HG03095 (cell line): ENCODE results near the gene NOTUM.

Experiments
- ATAC-seq: cut with Tn5 transposase; IDR thresholded peaks from one replicate; pipeline ENCODE4 v1.9.1; 2021; ENCODE audit warnings: moderate library complexity; ENCODE audit not compliant: unreplicated experiment

Gene NOTUM

GRCh38 chr17:81912441-81913309, 48.3 kb downstream of the NOTUM start:
- no peak for ATAC-seq

GRCh38 chr17:81911969-81912368, 49.0 kb downstream of the NOTUM start:
- no peak for ATAC-seq

DNA sequence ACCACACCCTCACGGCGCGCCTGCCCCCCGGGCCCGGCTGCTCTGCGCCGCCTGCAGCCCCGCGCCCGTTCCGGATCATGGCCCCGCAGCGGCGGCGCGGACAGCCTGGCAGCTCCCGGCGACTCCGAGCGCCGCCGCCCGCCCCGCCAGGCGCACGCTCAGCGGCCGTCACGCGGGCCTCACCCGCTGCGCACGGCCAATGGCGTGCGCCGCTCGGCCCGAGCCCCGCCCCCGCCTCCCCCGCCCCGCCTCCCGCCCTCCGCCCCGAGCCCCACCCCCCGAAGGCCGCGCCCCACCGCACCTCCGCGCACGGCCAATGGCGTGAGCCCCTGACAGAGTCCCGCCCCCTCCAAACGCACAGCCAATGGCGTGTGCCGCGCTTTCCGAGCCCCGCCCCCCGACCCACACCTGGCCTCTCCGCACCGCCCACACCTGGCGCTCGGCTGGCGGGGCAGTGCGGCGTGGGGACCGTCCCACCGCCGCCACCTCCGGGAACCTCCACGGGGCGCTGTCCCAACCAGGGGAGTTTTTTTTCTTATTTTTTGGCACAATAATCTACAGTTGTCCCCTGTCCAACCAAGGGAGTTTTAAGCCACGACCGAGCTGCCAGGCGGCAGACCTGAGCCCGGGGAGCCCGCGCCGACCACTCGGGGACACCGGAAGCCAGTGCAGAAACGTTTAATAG, 49.6 kb downstream of the NOTUM start, which contains the start of gene PCYT2:
Gene PCYT2, minus strand, starts transcription at position 123 of the 685 bp plus-strand sequence. Its CDS starts 44 bp downstream, at position 79.
- peak; percentile 43 for ATAC-seq

GRCh38 chr17:81910840-81911276, 50.1 kb downstream of the NOTUM start:
- ATAC-seq = peak; percentile 14

GRCh38 chr17:81909966-81910839, 50.8 kb downstream of the NOTUM start:
- no peak for ATAC-seq

GRCh38 chr17:81909231-81909630, 51.8 kb downstream of the NOTUM start:
- no peak for ATAC-seq

GRCh38 chr17:81908793-81909192, 52.2 kb downstream of the NOTUM start:
- no peak for ATAC-seq

DNA sequence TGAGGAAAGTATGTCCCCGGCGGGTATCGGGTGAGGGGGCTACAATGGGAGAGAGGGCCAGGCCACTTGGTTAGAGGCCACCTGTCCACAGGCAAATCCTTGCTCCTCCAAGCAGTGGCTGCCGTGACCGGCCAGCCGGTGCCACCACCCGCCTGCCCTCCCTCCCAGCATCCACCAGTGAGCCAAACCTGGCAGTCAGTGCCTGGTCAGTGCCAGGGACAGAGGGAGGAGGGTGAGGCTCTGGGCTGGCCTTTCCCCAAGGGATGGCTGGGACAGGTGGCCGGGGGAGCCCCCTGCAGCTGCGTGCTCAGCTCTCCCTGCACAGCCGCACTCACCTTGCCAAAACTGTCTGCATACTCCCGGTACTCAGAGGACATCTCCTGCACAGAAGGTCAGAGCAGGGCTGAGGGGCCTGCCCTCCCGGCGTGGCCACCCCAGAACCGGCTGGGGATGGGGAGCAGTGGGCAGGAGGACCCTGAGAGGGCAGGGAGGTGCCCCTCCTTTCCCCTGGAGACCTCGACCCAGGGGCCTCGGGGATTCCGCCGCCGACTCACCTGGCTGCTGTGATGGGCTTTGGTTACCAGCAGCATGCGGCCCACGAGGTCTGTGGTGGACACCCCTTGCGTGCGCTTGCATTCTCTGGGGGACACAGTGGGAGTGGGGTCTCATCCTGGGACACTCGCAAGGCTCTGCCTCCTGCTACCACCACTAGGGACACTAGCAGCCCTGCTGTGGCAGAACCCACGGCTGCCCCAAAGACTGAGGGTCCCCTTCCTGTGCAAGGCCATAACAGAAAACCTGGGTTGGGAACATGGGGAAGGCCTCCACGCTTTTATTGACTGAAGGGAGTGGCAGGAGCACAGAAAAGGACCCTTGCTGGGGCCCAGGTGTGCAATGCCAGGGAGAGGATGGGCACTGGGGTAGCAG, 53.5 kb downstream of the NOTUM start:
- ATAC-seq = no peak

- no peak for ATAC-seq
Observed at GRCh38 chr17:81906476-81907218, 54.3 kb downstream of the NOTUM start.

DNA sequence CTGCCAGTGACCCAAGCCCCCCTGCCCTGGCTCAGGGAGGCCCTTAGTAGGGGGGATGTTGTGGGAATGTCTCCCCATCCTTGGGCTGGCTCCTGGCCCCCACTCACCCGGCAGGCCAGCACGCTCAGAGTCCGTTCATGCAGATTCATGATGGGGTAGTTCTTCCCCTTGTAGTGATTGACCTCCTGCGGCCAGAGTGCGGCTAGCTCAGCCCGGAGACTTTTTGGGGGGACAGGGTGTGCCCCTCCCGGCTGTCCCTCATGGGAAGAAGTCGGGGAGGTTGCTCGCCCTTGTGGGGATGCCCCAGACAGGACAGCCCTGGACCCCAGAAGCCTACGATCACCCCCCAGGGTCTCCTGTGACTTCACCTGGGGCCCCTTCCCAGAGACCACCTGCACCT, 55.0 kb downstream of the NOTUM start:
- no peak for ATAC-seq

- no peak for ATAC-seq
Observed at GRCh38 chr17:81905424-81905875, 55.5 kb downstream of the NOTUM start.

DNA sequence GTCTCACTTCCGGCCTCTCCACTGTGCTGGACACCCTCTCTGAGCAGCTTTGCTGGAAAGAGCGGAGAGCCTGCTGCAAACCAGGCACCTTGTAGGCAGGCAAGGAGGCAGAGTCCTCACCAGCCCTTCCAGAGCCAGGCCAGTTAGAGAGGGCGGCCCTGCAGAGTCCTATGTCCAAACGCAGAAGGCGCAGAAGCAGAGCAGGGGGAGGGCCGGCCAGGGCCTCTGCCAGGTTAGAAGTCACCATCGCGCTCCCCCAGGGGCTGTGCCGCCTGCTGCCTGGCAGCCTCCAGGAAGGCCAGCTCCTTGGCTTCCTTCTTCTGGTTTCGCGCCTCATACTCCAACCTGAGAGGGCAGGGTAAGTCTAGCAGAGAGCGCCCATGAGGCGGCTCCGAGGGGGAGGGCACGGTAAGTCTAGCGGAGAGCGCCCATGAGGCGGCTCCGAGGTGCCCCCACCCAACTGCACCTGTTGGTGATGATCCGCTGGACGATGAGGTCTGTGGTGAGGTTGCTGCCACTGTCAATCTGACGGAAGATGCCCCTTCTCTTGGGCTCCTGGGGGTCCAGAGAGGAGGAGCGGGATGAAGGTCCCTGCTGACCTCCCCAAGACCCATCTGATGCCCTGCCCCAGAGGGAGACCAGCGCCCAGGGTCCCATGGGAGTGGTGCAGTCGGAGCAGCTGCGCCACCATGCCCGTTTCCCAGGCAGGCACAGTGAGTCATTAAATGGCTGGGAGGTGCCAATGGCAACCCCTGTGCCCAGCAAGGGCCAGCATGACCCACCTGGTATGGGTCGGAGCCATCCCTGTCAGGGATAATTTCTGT, 56.2 kb downstream of the NOTUM start:
- no peak for ATAC-seq

GRCh38 chr17:81903896-81904599, 56.9 kb downstream of the NOTUM start:
- ATAC-seq = no peak

DNA sequence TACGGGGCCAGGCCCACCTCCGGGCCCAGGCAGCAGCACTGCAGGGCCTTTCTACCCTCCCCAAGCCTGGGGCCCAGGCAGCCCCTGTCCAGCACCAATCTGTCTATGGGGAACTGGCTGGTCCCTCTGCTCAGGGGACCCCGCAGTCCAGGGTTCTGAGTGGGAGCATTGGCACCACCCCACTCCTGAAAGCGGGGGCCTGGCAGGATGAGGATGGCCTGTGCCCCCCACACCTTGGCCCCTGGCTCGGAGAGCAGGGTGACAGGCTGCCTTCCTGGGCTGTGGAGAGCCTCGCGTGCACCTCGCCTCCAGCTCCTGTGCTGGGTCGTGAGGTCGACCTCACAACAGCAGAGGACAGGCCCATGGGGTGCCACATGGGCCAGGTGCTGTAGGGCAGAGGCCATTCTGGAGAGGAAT, 57.6 kb downstream of the NOTUM start:
- ATAC-seq = no peak

GRCh38 chr17:81902653-81903414, 58.2 kb downstream of the NOTUM start:
- ATAC-seq = no peak
